ENCODE measurements around the gene MARCHF10. TPM values are rescaled to one million over a fixed set of nuclear protein-coding genes. Genes with fewer than 3 reads are reported as not detected.

MARCHF10 gene
- polyA plus RNA-seq, 1 experiment, result 0.14 TPM

DNA sequence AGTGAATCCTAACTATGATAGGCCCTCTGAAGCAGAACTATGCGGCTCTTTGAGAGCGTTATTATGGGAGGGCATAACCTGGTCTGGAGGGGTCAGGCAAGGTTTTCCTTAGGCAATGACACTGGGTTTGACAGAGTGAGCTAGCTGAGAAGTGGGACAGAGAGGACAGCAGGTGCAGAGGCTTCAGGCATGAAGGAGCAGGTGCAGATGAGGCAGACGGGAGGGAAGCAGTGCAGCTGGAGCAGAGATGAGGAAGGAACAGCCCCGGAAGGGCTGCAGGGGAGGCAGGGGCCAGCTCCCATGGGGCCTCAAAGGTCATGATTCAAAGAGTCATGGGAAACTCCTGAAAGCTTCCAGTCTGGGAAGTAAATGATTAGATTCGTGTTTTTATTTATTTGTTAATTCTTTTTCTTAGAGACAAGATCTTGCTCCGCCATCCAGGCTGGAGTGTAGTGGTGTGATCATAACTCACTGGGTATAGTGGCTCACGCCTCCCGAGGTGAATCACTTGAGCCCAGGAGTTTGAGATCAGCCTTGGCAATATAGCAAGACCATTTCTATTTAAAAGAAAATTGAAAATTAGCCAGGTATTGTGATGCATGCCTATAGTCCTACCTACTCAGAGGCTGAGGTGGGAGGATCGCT lies 5.4 kb downstream of the MARCHF10 start:
- Histone ChIP-seq H3K27ac (ENCODE audit: low read depth, low read length) (no peak overlapping the region), H3K4me3 (ENCODE audit: low read depth, low read length) (no peak overlapping the region), H3K27me3 (ENCODE audit: control insufficient read depth, insufficient read depth, low read length) (no peaks in the 10 kb centered on the region), H3K9me3 (ENCODE audit: control insufficient read depth, insufficient read depth, low read length) (no peaks in the 10 kb centered on the region)
- CTCF ChIA-PET, result no interaction called here
- no peak for DNase-seq (ENCODE audit: low read depth, low spot score)
- POLR2A ChIA-PET, result no interaction called here
- TF ChIP-seq, protein P1, sequence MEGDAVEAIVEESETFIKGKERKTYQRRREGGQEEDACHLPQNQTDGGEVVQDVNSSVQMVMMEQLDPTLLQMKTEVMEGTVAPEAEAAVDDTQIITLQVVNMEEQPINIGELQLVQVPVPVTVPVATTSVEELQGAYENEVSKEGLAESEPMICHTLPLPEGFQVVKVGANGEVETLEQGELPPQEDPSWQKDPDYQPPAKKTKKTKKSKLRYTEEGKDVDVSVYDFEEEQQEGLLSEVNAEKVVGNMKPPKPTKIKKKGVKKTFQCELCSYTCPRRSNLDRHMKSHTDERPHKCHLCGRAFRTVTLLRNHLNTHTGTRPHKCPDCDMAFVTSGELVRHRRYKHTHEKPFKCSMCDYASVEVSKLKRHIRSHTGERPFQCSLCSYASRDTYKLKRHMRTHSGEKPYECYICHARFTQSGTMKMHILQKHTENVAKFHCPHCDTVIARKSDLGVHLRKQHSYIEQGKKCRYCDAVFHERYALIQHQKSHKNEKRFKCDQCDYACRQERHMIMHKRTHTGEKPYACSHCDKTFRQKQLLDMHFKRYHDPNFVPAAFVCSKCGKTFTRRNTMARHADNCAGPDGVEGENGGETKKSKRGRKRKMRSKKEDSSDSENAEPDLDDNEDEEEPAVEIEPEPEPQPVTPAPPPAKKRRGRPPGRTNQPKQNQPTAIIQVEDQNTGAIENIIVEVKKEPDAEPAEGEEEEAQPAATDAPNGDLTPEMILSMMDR (IDR thresholded peaks at IDR 0.05; ENCODE audit: low read depth, low read length), result no peak

- POLR2A ChIA-PET, result no interaction called here
- Histone ChIP-seq H3K27me3 (ENCODE audit: control insufficient read depth, insufficient read depth, low read length) (no peaks in the 10 kb centered on the region), H3K9me3 (ENCODE audit: control insufficient read depth, insufficient read depth, low read length) (no peaks in the 10 kb centered on the region), H3K27ac (ENCODE audit: low read depth, low read length) (no peak overlapping the region), H3K4me3 (ENCODE audit: low read depth, low read length) (no peak overlapping the region)
- no peak for DNase-seq (ENCODE audit: low read depth, low spot score)
- TF ChIP-seq, protein P1 (IDR thresholded peaks at IDR 0.05; ENCODE audit: low read depth, low read length), result no peak
- CTCF ChIA-PET, result no interaction called here
Measured at GRCh38 chr17:62801553-62802114, 6.5 kb downstream of the MARCHF10 start.

GRCh38 chr17:62800585-62800984 lies 7.5 kb downstream of the MARCHF10 start:
- Histone ChIP-seq H3K9me3 (ENCODE audit: control insufficient read depth, insufficient read depth, low read length) (no peaks in the 10 kb centered on the region), H3K27me3 (ENCODE audit: control insufficient read depth, insufficient read depth, low read length) (no peaks in the 10 kb centered on the region), H3K4me3 (ENCODE audit: low read depth, low read length) (no peak overlapping the region), H3K27ac (ENCODE audit: low read depth, low read length) (no peak overlapping the region)
- ChIA-PET CTCF (no interaction called here), POLR2A (no interaction called here)
- no peak for DNase-seq (ENCODE audit: low read depth, low spot score)
- TF ChIP-seq, protein P1 (IDR thresholded peaks at IDR 0.05; ENCODE audit: low read depth, low read length), result no peak

- POLR2A ChIA-PET, result no interaction called here
- Histone ChIP-seq H3K9me3 (ENCODE audit: control insufficient read depth, insufficient read depth, low read length) (no peaks in the 10 kb centered on the region), H3K27ac (ENCODE audit: low read depth, low read length) (no peak overlapping the region), H3K27me3 (ENCODE audit: control insufficient read depth, insufficient read depth, low read length) (no peaks in the 10 kb centered on the region), H3K4me3 (ENCODE audit: low read depth, low read length) (no peak overlapping the region)
- DNase-seq (ENCODE audit: low read depth, low spot score), result no peak
- CTCF ChIA-PET, result no interaction called here
- TF ChIP-seq, protein P1 (IDR thresholded peaks at IDR 0.05; ENCODE audit: low read depth, low read length), result no peak
Measured at GRCh38 chr17:62797959-62798358, 10.2 kb downstream of the MARCHF10 start.

GRCh38 chr17:62796291-62796690 lies 11.8 kb downstream of the MARCHF10 start:
- ChIA-PET CTCF (no interaction called here), POLR2A (no interaction called here)
- TF ChIP-seq, protein P1 (IDR thresholded peaks at IDR 0.05; ENCODE audit: low read depth, low read length), result no peak
- H3K4me3 ChIP-seq (ENCODE audit: low read depth, low read length), result no peak overlapping the region
- DNase-seq (ENCODE audit: low read depth, low spot score), result no peak
- H3K9me3 ChIP-seq (ENCODE audit: control insufficient read depth, insufficient read depth, low read length), result no peaks in the 10 kb centered on the region
- no peaks in the 10 kb centered on the region for H3K27me3 ChIP-seq (ENCODE audit: control insufficient read depth, insufficient read depth, low read length)
- H3K27ac ChIP-seq (ENCODE audit: low read depth, low read length), result no peak overlapping the region
